ENCODE results near the gene SIRPG. TPM values are rescaled to one million over a fixed set of nuclear protein-coding genes. Genes with fewer than 3 reads are reported as not detected.
"Not testable (repeated sequence)": the region's sequence is repeated elsewhere in the genome, so short reads cannot be mapped to it uniquely, and the experiment has no call there.

SIRPG gene
- total RNA-seq (2.5 TPM), polyA plus RNA-seq (ENCODE audit: insufficient read depth, low read depth, low replicate concordance) (not detected)
- long read RNA-seq, donor 1: 0 reads
- long read RNA-seq, donor 2, partial matches to known transcripts: 0 of 1 reads
- long read RNA-seq, donor 2, other reads (novel, unspliced or antisense): 0 of 1 reads
- long read RNA-seq, donor 3: 0 reads
- long read RNA-seq, donor 4: 0 reads
- long read RNA-seq, donor 5: 0 reads
- long read RNA-seq, donor 6: 0 reads
- long read RNA-seq, donor 7, partial matches to known transcripts: 0 of 2 reads
- long read RNA-seq, donor 7, other reads (novel, unspliced or antisense): 1 of 2 reads
- long read RNA-seq, donor 8: 0 reads
- long read RNA-seq, donor 9: 0 reads
- long read RNA-seq, donor 10: 0 reads

GRCh38 chr20:1657556-1658334, at the start of gene SIRPG:
TSS of gene SIRPG (minus strand) at chr20:1657779. CDS start at chr20:1657714, 65 bp downstream.
- Histone ChIP-seq H3K9me3 (ENCODE audit: control insufficient read depth in 2 of 3, insufficient read depth in 1 of 3, low read length in 3 of 3) (peaks cover 0 to 4% (median 0%) of the 10 kb centered on the region in 3 donors), H3K27ac (ENCODE audit: low read depth in 2 of 2, low read length in 2 of 2) (no peak within 1 kb of the TSS), H3K4me3 (ENCODE audit: low read length in 3 of 3) (no peak within 1 kb of the TSS), H3K36me3 (ENCODE audit: control insufficient read depth in 2 of 3, insufficient read depth in 3 of 3, low read length in 3 of 3) (no peaks in the 10 kb centered on the region), H3K9ac (ENCODE audit: low read length in 3 of 3) (no peak within 1 kb of the TSS), H3K4me1 (ENCODE audit: control insufficient read depth in 2 of 3, insufficient read depth in 2 of 3, low read depth in 1 of 3, low read length in 3 of 3) (no peaks in the 10 kb centered on the region), H3K27me3 (ENCODE audit: control insufficient read depth, insufficient read depth, low read length) (no peaks in the 10 kb centered on the region)
- FAIRE-seq (no peak), DNase-seq (no peak)
- TF ChIP-seq, protein P1, sequence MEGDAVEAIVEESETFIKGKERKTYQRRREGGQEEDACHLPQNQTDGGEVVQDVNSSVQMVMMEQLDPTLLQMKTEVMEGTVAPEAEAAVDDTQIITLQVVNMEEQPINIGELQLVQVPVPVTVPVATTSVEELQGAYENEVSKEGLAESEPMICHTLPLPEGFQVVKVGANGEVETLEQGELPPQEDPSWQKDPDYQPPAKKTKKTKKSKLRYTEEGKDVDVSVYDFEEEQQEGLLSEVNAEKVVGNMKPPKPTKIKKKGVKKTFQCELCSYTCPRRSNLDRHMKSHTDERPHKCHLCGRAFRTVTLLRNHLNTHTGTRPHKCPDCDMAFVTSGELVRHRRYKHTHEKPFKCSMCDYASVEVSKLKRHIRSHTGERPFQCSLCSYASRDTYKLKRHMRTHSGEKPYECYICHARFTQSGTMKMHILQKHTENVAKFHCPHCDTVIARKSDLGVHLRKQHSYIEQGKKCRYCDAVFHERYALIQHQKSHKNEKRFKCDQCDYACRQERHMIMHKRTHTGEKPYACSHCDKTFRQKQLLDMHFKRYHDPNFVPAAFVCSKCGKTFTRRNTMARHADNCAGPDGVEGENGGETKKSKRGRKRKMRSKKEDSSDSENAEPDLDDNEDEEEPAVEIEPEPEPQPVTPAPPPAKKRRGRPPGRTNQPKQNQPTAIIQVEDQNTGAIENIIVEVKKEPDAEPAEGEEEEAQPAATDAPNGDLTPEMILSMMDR (IDR thresholded peaks at IDR 0.05; ENCODE audit: borderline replicate concordance, extremely low read depth, insufficient read depth): no peak
- intact Hi-C loops (cut with DNase I): no loop called here

DNA sequence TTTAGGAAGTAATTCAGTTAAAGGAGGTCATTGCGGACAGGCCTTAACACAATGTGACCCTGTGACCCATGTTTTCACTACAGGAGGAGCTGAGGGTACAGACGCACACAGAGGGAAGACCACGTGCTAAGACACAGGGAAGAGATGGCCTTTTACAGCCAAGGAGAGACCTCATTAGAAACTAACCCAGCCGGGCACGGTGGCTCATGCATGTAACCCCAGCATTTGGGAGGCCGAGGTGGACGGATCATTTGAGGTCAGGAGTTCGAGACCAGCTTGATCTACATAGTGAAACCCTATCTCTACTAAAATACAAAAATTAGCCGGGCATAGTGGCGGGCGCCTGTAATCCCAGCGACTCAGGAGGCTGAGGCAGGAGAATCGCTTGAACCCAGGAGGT, 49.3 kb upstream of the SIRPG start:
- H3K36me3 ChIP-seq (ENCODE audit: control insufficient read depth in 2 of 3, insufficient read depth in 3 of 3, low read length in 3 of 3); DNase-seq; intact Hi-C loops (cut with DNase I); H3K4me1 ChIP-seq (ENCODE audit: control insufficient read depth in 2 of 3, insufficient read depth in 2 of 3, low read depth in 1 of 3, low read length in 3 of 3); H3K9me3 ChIP-seq (ENCODE audit: control insufficient read depth in 2 of 3, insufficient read depth in 1 of 3, low read length in 3 of 3); H3K9ac ChIP-seq (ENCODE audit: low read length in 3 of 3); FAIRE-seq; H3K27me3 ChIP-seq (ENCODE audit: control insufficient read depth, insufficient read depth, low read length); H3K4me3 ChIP-seq (ENCODE audit: low read length in 3 of 3); H3K27ac ChIP-seq (ENCODE audit: low read depth in 2 of 2, low read length in 2 of 2): not testable (repeated sequence)

- intact Hi-C loops (cut with DNase I): no loop called here
- no peak for FAIRE-seq
Observed at GRCh38 chr20:1706079-1706478, 48.5 kb upstream of the SIRPG start.

More at GRCh38 chr20:1706079-1706478, 48.5 kb upstream of the SIRPG start:
- no peak for DNase-seq
- no peaks in the 10 kb centered on the region for H3K27me3 ChIP-seq (ENCODE audit: control insufficient read depth, insufficient read depth, low read length)
- no peaks in the 10 kb centered on the region for H3K36me3 ChIP-seq (ENCODE audit: control insufficient read depth in 2 of 3, insufficient read depth in 3 of 3, low read length in 3 of 3)
- no peak overlapping the region for H3K27ac ChIP-seq (ENCODE audit: low read depth in 2 of 2, low read length in 2 of 2)
- no peak overlapping the region for H3K4me3 ChIP-seq (ENCODE audit: low read length in 3 of 3)
- H3K9ac ChIP-seq (ENCODE audit: low read length in 3 of 3): no peak overlapping the region
- TF ChIP-seq, protein P1 (IDR thresholded peaks at IDR 0.05; ENCODE audit: borderline replicate concordance, extremely low read depth, insufficient read depth): no peak
- H3K4me1 ChIP-seq (ENCODE audit: control insufficient read depth in 2 of 3, insufficient read depth in 2 of 3, low read depth in 1 of 3, low read length in 3 of 3): no peaks in the 10 kb centered on the region
- no peaks in the 10 kb centered on the region for H3K9me3 ChIP-seq (ENCODE audit: control insufficient read depth in 2 of 3, insufficient read depth in 1 of 3, low read length in 3 of 3)
